Large intestine (tissue), 12 donors: Measurements from ENCODE around the gene TADA1. TPM values are rescaled to one million over a fixed set of nuclear protein-coding genes. Genes with fewer than 3 reads are reported as not detected.
A peak's percentile ranks its signal among the peaks of the same experiment; 100 is the strongest.

Experiments
- DNase-seq, 2 donors: peaks; one replicate each; pipeline versions ENCODE4 v3.0.0 to v3.0.0-alpha.2; 2013
- H3K27ac ChIP-seq: one replicate; pipeline ENCODE4 v1.5.1; 2013; ENCODE audit warnings: low read length
- H3K27me3 ChIP-seq: 2 replicates; pipeline ENCODE4 v1.6.1; 2013; ENCODE audit warnings: low read length; ENCODE audit not compliant: control insufficient read depth, insufficient read depth
- H3K36me3 ChIP-seq: 2 replicates; pipeline ENCODE4 v1.6.1; 2013; ENCODE audit warnings: low read length; ENCODE audit not compliant: control insufficient read depth, insufficient read depth
- H3K4me1 ChIP-seq: one replicate; pipeline ENCODE4 v1.6.1; 2013; ENCODE audit warnings: low read length; ENCODE audit not compliant: control insufficient read depth, insufficient read depth
- H3K4me3 ChIP-seq: one replicate; pipeline ENCODE4 v1.5.1; 2013; ENCODE audit warnings: low read length
- H3K9me3 ChIP-seq: one replicate; pipeline ENCODE4 v1.6.1; 2013; ENCODE audit warnings: mild to moderate bottlenecking, low read depth, low read length, moderate library complexity; ENCODE audit not compliant: control insufficient read depth
- WGBS: methylation state at CpG from one replicate; pipeline ENCODE4 v1.1.5; 2013; ENCODE audit warnings: low lambda C conversion rate; ENCODE audit not compliant: insufficient coverage; 5-methylcytosine and 5-hydroxymethylcytosine counted together
- long read RNA-seq, 11 donors: transcript quantifications; one replicate each; lab custom pipeline, GENCODE V29; 2026
- polyA plus RNA-seq: library from polyadenylated mRNA; unstranded; fragments of 120-200 nt; gene quantifications from one replicate; pipeline ENCODE4 v1.2.1, GENCODE V29; 2013

The TADA1 gene
- 18.5 TPM for polyA plus RNA-seq
- long read RNA-seq, donor 1, transcript TADA1-201 (8 exons, 2,159 nt) = major isoform, 10 of 10 reads
- long read RNA-seq, donor 1, partial matches to known transcripts = 0 of 10 reads
- long read RNA-seq, donor 1, other reads (novel, unspliced or antisense) = 0 of 10 reads
- long read RNA-seq, donor 2, transcript TADA1-201 (8 exons, 2,159 nt) = major isoform, 7 of 8 reads
- long read RNA-seq, donor 2, partial matches to known transcripts = 0 of 8 reads
- long read RNA-seq, donor 2, other reads (novel, unspliced or antisense) = 0 of 8 reads
- long read RNA-seq, donor 3 = 0 reads
- long read RNA-seq, donor 4 = 0 reads
- long read RNA-seq, donor 5, transcript TADA1-201 (8 exons, 2,159 nt) = major isoform, 6 of 6 reads
- long read RNA-seq, donor 5, partial matches to known transcripts = 0 of 6 reads
- long read RNA-seq, donor 5, other reads (novel, unspliced or antisense) = 0 of 6 reads
- long read RNA-seq, donor 6, transcript TADA1-201 (8 exons, 2,159 nt) = major isoform, 9 of 9 reads
- long read RNA-seq, donor 6, partial matches to known transcripts = 0 of 9 reads
- long read RNA-seq, donor 6, other reads (novel, unspliced or antisense) = 0 of 9 reads
- long read RNA-seq, donor 7, partial matches to known transcripts = 0 of 2 reads
- long read RNA-seq, donor 7, other reads (novel, unspliced or antisense) = 0 of 2 reads
- long read RNA-seq, donor 8, transcript TADA1-201 (8 exons, 2,159 nt) = major isoform, 9 of 9 reads
- long read RNA-seq, donor 8, partial matches to known transcripts = 0 of 9 reads
- long read RNA-seq, donor 8, other reads (novel, unspliced or antisense) = 0 of 9 reads
- long read RNA-seq, donor 9, transcript TADA1-201 (8 exons, 2,159 nt) = major isoform, 5 of 5 reads
- long read RNA-seq, donor 9, partial matches to known transcripts = 0 of 5 reads
- long read RNA-seq, donor 9, other reads (novel, unspliced or antisense) = 0 of 5 reads
- long read RNA-seq, donor 10, transcript TADA1-201 (8 exons, 2,159 nt) = major isoform, 6 of 6 reads
- long read RNA-seq, donor 10, partial matches to known transcripts = 0 of 6 reads
- long read RNA-seq, donor 10, other reads (novel, unspliced or antisense) = 0 of 6 reads
- long read RNA-seq, donor 11, partial matches to known transcripts = 0 of 4 reads
- long read RNA-seq, donor 11, other reads (novel, unspliced or antisense) = 0 of 4 reads

GRCh38 chr1:166875734-166876539 lies at the start of gene TADA1:
Gene TADA1, minus strand, starts transcription at chr1:166876264. Its CDS starts 31 bp downstream, at chr1:166876233.
- no peaks in the 10 kb centered on the region for H3K27me3 ChIP-seq
- WGBS = no CpG with 5 or more reads among the region's 84 CpGs
- H3K27ac ChIP-seq = peak within 1 kb of the TSS; percentile 86
- H3K36me3 ChIP-seq = no peaks in the 10 kb centered on the region
- peak; percentile 96 to 99 for DNase-seq
- no peaks in the 10 kb centered on the region for H3K9me3 ChIP-seq
- H3K4me3 ChIP-seq = peak within 1 kb of the TSS; percentile 55
- H3K4me1 ChIP-seq = peaks cover 9% of the 10 kb centered on the region

- peaks cover 3% of the 10 kb centered on the region for H3K9me3 ChIP-seq
- H3K4me3 ChIP-seq = no peak overlapping the region
- H3K36me3 ChIP-seq = no peaks in the 10 kb centered on the region
- WGBS = no CpG with 5 or more reads among the region's 3 CpGs
- DNase-seq = no peak
- H3K27ac ChIP-seq = no peak overlapping the region
- no peaks in the 10 kb centered on the region for H3K4me1 ChIP-seq
- peaks cover 38% of the 10 kb centered on the region for H3K27me3 ChIP-seq
Measured at GRCh38 chr1:166924823-166925541, 48.9 kb upstream of the TADA1 start.

GRCh38 chr1:166920561-166921475 lies 44.8 kb upstream of the TADA1 start:
- H3K36me3 ChIP-seq = no peaks in the 10 kb centered on the region
- DNase-seq = peak in 1 of 2 donors; percentile 36
- no CpG with 5 or more reads among the region's 113 CpGs for WGBS
- no peaks in the 10 kb centered on the region for H3K4me1 ChIP-seq
- peaks cover 62% of the 10 kb centered on the region for H3K27me3 ChIP-seq
- H3K4me3 ChIP-seq = no peak overlapping the region
- no peak overlapping the region for H3K27ac ChIP-seq
- H3K9me3 ChIP-seq = peaks cover 3% of the 10 kb centered on the region

- WGBS = no CpG with 5 or more reads among the region's 2 CpGs
- Histone ChIP-seq H3K9me3 (peaks cover 3% of the 10 kb centered on the region), H3K27me3 (peaks cover 68% of the 10 kb centered on the region), H3K36me3 (no peaks in the 10 kb centered on the region), H3K4me1 (no peaks in the 10 kb centered on the region), H3K4me3 (no peak overlapping the region), H3K27ac (no peak overlapping the region)
- no peak for DNase-seq
Measured at GRCh38 chr1:166918956-166919316, 42.9 kb upstream of the TADA1 start.

- Histone ChIP-seq H3K27me3 (peaks cover 67% of the 10 kb centered on the region), H3K36me3 (no peaks in the 10 kb centered on the region), H3K4me1 (no peaks in the 10 kb centered on the region), H3K4me3 (no peak overlapping the region), H3K27ac (no peak overlapping the region), H3K9me3 (peaks cover 3% of the 10 kb centered on the region)
- no peak for DNase-seq
- 100% methylated on average over 2 of the region's 6 CpGs for WGBS
Measured at GRCh38 chr1:166918088-166918955, 42.3 kb upstream of the TADA1 start.

GRCh38 chr1:166915941-166916340 lies 39.9 kb upstream of the TADA1 start:
- Histone ChIP-seq H3K36me3 (no peaks in the 10 kb centered on the region), H3K9me3 (peaks cover 10% of the 10 kb centered on the region), H3K27me3 (peaks cover 45% of the 10 kb centered on the region), H3K4me3 (no peak overlapping the region), H3K4me1 (no peaks in the 10 kb centered on the region), H3K27ac (no peak overlapping the region)
- DNase-seq = no peak
- no CpG with 5 or more reads among the region's 4 CpGs for WGBS

- WGBS = no CpG with 5 or more reads among the region's 1 CpG
- Histone ChIP-seq H3K4me1 (no peaks in the 10 kb centered on the region), H3K4me3 (no peak overlapping the region), H3K36me3 (no peaks in the 10 kb centered on the region), H3K27me3 (peaks cover 39% of the 10 kb centered on the region), H3K9me3 (peaks cover 7% of the 10 kb centered on the region), H3K27ac (no peak overlapping the region)
- no peak for DNase-seq
Measured at GRCh38 chr1:166915042-166915441, 39.0 kb upstream of the TADA1 start.

GRCh38 chr1:166914111-166914510 lies 38.0 kb upstream of the TADA1 start:
- no peak for DNase-seq
- H3K4me1 ChIP-seq = no peaks in the 10 kb centered on the region
- H3K27me3 ChIP-seq = peaks cover 31% of the 10 kb centered on the region
- H3K4me3 ChIP-seq = no peak overlapping the region
- H3K9me3 ChIP-seq = peaks cover 7% of the 10 kb centered on the region
- no CpG with 5 or more reads among the region's 3 CpGs for WGBS
- no peaks in the 10 kb centered on the region for H3K36me3 ChIP-seq
- no peak overlapping the region for H3K27ac ChIP-seq
